Astrocyte (in vitro differentiated cells and primary cell): ENCODE results near the gene NWD2. TPM values are rescaled to one million over a fixed set of nuclear protein-coding genes. Genes with fewer than 3 reads are reported as not detected.

Source experiments
- DNase-seq: peaks from one replicate; pipeline ENCODE4 v3.0.0-alpha.2; 2010; ENCODE audit warnings: low read depth
- FAIRE-seq: peaks from 2 replicates; lab custom pipeline; 2011; peaks lifted over from hg19 to GRCh38; lab: Jason Lieb, UNC
- H2AFZ ChIP-seq: 2 replicates; pipeline ENCODE4 v1.6.0; 2012; ENCODE audit warnings: low read depth, low read length, inconsistent platforms
- H3K27ac ChIP-seq: 2 replicates; pipeline ENCODE4 v1.5.1; 2011; ENCODE audit warnings: low read depth, low read length, inconsistent platforms
- H3K27me3 ChIP-seq: 2 replicates; pipeline ENCODE4 v1.6.0; 2011; ENCODE audit warnings: low read length, inconsistent platforms; ENCODE audit not compliant: insufficient read depth
- H3K36me3 ChIP-seq: 2 replicates; pipeline ENCODE4 v1.5.1; 2011; ENCODE audit warnings: low read length, inconsistent platforms; ENCODE audit not compliant: insufficient read depth
- H3K4me1 ChIP-seq: 2 replicates; pipeline ENCODE4 v1.5.1; 2011; ENCODE audit warnings: low read length, inconsistent platforms; ENCODE audit not compliant: insufficient read depth
- H3K4me2 ChIP-seq: 2 replicates; pipeline ENCODE4 v1.6.0; 2012; ENCODE audit warnings: low read length, inconsistent platforms
- H3K4me3 ChIP-seq: 2 replicates; pipeline ENCODE4 v1.5.1; 2011; ENCODE audit warnings: low read depth, mild to moderate bottlenecking, low read length, inconsistent platforms; ENCODE audit not compliant: insufficient read depth
- H3K79me2 ChIP-seq: 2 replicates; pipeline ENCODE4 v1.6.0; 2012; ENCODE audit warnings: mild to moderate bottlenecking, low read length, inconsistent platforms; ENCODE audit not compliant: insufficient read depth
- H3K9ac ChIP-seq: 2 replicates; pipeline ENCODE4 v1.6.0; 2012; ENCODE audit warnings: mild to moderate bottlenecking, low read length, inconsistent platforms
- H3K9me3 ChIP-seq: 2 replicates; pipeline ENCODE4 v1.5.1; 2012; ENCODE audit warnings: low read depth, mild to moderate bottlenecking, low read length, inconsistent platforms; ENCODE audit not compliant: insufficient read depth
- H4K20me1 ChIP-seq: 2 replicates; pipeline ENCODE4 v1.6.0; 2012; ENCODE audit warnings: low read length, inconsistent platforms; ENCODE audit not compliant: insufficient read depth
- H3K27ac Mint-ChIP-seq: one replicate; pipeline ENCODE4 v1.8.0; 2021; ENCODE audit warnings: mild to moderate bottlenecking, mixed read lengths; ENCODE audit not compliant: unreplicated experiment
- H3K27me3 Mint-ChIP-seq: one replicate; pipeline ENCODE4 v1.8.0; 2021; ENCODE audit warnings: low read depth, mixed read lengths; ENCODE audit not compliant: unreplicated experiment
- H3K36me3 Mint-ChIP-seq: one replicate; pipeline ENCODE4 v1.8.0; 2021; ENCODE audit warnings: low read depth, mixed read lengths; ENCODE audit not compliant: unreplicated experiment
- H3K4me1 Mint-ChIP-seq: one replicate; pipeline ENCODE4 v1.8.0; 2021; ENCODE audit warnings: low read depth, mixed read lengths; ENCODE audit not compliant: unreplicated experiment
- H3K4me3 Mint-ChIP-seq: one replicate; pipeline ENCODE4 v1.8.0; 2021; ENCODE audit warnings: mild to moderate bottlenecking, moderate library complexity, mixed read lengths; ENCODE audit not compliant: unreplicated experiment
- H3K9me3 Mint-ChIP-seq: one replicate; pipeline ENCODE4 v1.8.0; 2021; ENCODE audit warnings: mild to moderate bottlenecking, mixed read lengths; ENCODE audit not compliant: unreplicated experiment
- EZH2 ChIP-seq: IDR thresholded peaks from 2 replicates; pipeline ENCODE4 v1.6.1; 2012; ENCODE audit warnings: mild to moderate bottlenecking, low read length, inconsistent platforms; ENCODE audit not compliant: insufficient read depth
- total RNA-seq: library from RNA; stranded (reverse); gene quantifications from 2 replicates; pipeline ENCODE4 v1.2.1, GENCODE V29; 2021
- TF ChIP-seq, protein P1 (sequence below): IDR thresholded peaks from 2 replicates; pipeline ENCODE4 v1.5.1; 2011; ENCODE audit warnings: low read depth, mild to moderate bottlenecking, inconsistent platforms, low read length, moderate library complexity; ENCODE audit not compliant: insufficient read depth

Gene NWD2
- total RNA-seq, 1 donor from 2014 or later: not detected

DNA sequence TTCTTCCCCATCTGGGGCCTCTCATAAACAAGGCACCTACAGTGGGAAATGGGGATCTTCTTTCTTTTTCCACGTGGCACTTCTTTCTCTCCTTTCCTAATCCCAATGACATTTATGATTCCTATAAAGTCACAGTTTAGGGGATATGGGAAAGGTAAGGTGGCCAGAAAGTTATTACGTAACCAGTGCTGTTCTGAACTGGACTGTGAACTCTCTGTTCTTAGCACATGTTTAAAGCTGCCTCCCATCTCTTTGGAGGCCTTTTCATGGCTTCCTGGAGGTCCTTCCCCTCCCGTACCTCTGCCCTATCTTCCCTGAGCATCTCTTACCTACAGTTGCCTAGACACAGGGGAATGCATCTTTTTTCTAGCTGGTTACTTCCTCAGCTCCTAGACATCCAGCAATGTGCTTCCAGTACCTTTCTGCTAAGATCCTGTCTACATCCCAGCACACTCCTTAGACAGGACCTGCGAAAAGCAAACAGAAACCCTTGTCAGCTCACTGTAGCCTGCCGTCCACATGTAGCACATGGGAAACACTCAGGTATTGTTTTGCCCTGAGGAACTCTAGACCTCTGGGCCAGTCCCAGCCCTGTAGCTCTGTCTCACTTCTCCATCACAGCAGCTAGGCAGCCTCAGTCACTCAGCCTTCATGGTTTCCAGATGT lies 195.4 kb downstream of the NWD2 start:
- Mint-ChIP-seq H3K4me1 (peaks cover 8% of the 10 kb centered on the region), H3K4me3 (no peak overlapping the region), H3K9me3 (peaks cover under 1% of the 10 kb centered on the region), H3K27ac (peak overlapping the region; percentile 21), H3K36me3 (no peaks in the 10 kb centered on the region), H3K27me3 (peaks cover 2% of the 10 kb centered on the region)
- no peak overlapping the region for H2AFZ ChIP-seq
- no peak overlapping the region for H3K4me3 ChIP-seq
- FAIRE-seq (no peak), DNase-seq (no peak)
- no peaks in the 10 kb centered on the region for H3K9me3 ChIP-seq
- H3K27ac ChIP-seq: no peak overlapping the region
- no peaks in the 10 kb centered on the region for H4K20me1 ChIP-seq
- H3K4me1 ChIP-seq: no peaks in the 10 kb centered on the region
- H3K27me3 ChIP-seq: no peaks in the 10 kb centered on the region
- no peak for TF ChIP-seq EZH2
- TF ChIP-seq, protein P1, sequence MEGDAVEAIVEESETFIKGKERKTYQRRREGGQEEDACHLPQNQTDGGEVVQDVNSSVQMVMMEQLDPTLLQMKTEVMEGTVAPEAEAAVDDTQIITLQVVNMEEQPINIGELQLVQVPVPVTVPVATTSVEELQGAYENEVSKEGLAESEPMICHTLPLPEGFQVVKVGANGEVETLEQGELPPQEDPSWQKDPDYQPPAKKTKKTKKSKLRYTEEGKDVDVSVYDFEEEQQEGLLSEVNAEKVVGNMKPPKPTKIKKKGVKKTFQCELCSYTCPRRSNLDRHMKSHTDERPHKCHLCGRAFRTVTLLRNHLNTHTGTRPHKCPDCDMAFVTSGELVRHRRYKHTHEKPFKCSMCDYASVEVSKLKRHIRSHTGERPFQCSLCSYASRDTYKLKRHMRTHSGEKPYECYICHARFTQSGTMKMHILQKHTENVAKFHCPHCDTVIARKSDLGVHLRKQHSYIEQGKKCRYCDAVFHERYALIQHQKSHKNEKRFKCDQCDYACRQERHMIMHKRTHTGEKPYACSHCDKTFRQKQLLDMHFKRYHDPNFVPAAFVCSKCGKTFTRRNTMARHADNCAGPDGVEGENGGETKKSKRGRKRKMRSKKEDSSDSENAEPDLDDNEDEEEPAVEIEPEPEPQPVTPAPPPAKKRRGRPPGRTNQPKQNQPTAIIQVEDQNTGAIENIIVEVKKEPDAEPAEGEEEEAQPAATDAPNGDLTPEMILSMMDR: no peak
- no peaks in the 10 kb centered on the region for H3K79me2 ChIP-seq
- H3K4me2 ChIP-seq: no peak overlapping the region
- H3K36me3 ChIP-seq: no peaks in the 10 kb centered on the region
- no peak overlapping the region for H3K9ac ChIP-seq

DNA sequence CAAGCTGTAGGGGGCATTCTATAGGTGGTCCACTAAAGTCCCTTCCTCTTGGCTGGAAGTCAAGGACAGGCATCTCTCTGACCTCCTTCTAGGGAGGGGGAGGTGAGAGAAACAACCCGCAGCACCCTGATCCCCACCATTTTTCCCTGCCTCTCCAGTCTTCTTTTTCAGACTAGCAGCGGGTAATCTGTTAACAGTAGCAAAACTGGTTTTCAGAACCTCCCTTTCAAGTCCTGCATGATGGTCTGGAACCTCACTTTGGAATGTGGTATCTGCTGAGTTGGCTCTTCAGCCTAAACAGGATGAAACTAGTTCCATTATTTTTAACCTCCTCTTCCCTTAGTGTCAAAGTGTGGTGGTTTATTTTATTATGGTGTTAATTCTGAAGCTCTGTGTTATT lies 196.0 kb downstream of the NWD2 start:
- Mint-ChIP-seq H3K9me3 (peaks cover 3% of the 10 kb centered on the region), H3K27ac (peak overlapping the region; percentile 21), H3K36me3 (no peaks in the 10 kb centered on the region), H3K4me1 (peaks cover 8% of the 10 kb centered on the region), H3K27me3 (peaks cover 2% of the 10 kb centered on the region), H3K4me3 (no peak overlapping the region)
- Histone ChIP-seq H3K27me3 (no peaks in the 10 kb centered on the region), H3K4me3 (no peak overlapping the region), H3K36me3 (no peaks in the 10 kb centered on the region), H3K9me3 (no peaks in the 10 kb centered on the region), H4K20me1 (no peaks in the 10 kb centered on the region), H3K79me2 (no peaks in the 10 kb centered on the region), H3K4me1 (no peaks in the 10 kb centered on the region), H2AFZ (no peak overlapping the region), H3K4me2 (no peak overlapping the region), H3K27ac (no peak overlapping the region), H3K9ac (no peak overlapping the region)
- FAIRE-seq (no peak), DNase-seq (no peak)
- TF ChIP-seq, protein P1: no peak
- TF ChIP-seq EZH2: no peak
